ENCODE measurements around the gene ATP11B. TPM values are rescaled to one million over a fixed set of nuclear protein-coding genes. Genes with fewer than 3 reads are reported as not detected.

Gene ATP11B
- total and polyA plus RNA-seq, 10 of the 15 experiments (the other 5 are each of a cell fraction or from before 2014, with no cell fraction given): 10.3 to 66.9 (median 36.7) TPM

- intact Hi-C loops (cut with micrococcal nuclease; ENCODE audit: unreplicated experiment): no loop called here
- H4K20me1 ChIP-seq (ENCODE audit: control insufficient read depth, insufficient read depth): no peaks in the 10 kb centered on the region
- SMC1A ChIA-PET (ENCODE audit: uncharacterized antibody, unreplicated experiment): interaction anchor here (1.1 to 1.4 kb wide), 2 partner anchors 21 to 69 kb away, joined by 3 to 4 read pairs; no protein-coding TSS in a partner anchor
- no peaks in the 10 kb centered on the region for H3K9me3 ChIP-seq (replicated peaks; ENCODE audit: control insufficient read depth, insufficient read depth, low read length)
- in situ Hi-C loops (cut with MboI): no loop called here
- DNase-seq (ENCODE audit: low read depth, low spot score) (no peak), ATAC-seq (no peak), FAIRE-seq (no peak)
- H3K27ac ChIP-seq (ENCODE audit: control insufficient read depth, insufficient read depth): no peak overlapping the region
- H3K4me2 ChIP-seq (ENCODE audit: control insufficient read depth, insufficient read depth): no peak overlapping the region
- no peak overlapping the region for H3K9ac ChIP-seq (ENCODE audit: control insufficient read depth, insufficient read depth, low read length)
- H2AFZ ChIP-seq (ENCODE audit: control insufficient read depth, low read depth, low read length): no peak overlapping the region
- H3K4me1 ChIP-seq (ENCODE audit: control insufficient read depth, insufficient read depth, low read length): peaks cover 23% of the 10 kb centered on the region
- POLR2A ChIA-PET: interaction anchor here (0.7 kb wide), 1 partner anchor 39 kb away, joined by 5 read pairs; no protein-coding TSS in a partner anchor
- RAD21 ChIA-PET (ENCODE audit: unreplicated experiment): no interaction called here
- CTCF ChIA-PET: no interaction called here
- no peak overlapping the region for H3K4me3 ChIP-seq
- BruUV-seq (replicated peaks): no TSS peak
- no peaks in the 10 kb centered on the region for H3K36me3 ChIP-seq (ENCODE audit: control insufficient read depth in 2 of 2, insufficient read depth in 2 of 2, low read length in 1 of 2)
- no peaks in the 10 kb centered on the region for H3K79me2 ChIP-seq (ENCODE audit: control insufficient read depth, insufficient read depth, low read length)
- TF ChIP-seq SREBF1 (IDR thresholded peaks at IDR 0.05; ENCODE audit: low read length) (no peak), POLR2AphosphoS2 (IDR thresholded peaks at IDR 0.05; ENCODE audit: low read depth, low read length) (no peak), RAD51 (IDR thresholded peaks at IDR 0.05) (no peak), ZBED1 (IDR thresholded peaks at IDR 0.05; ENCODE audit: borderline replicate concordance) (no peak), HCFC1 (IDR thresholded peaks at IDR 0.05; ENCODE audit: low read length) (no peak), MYC (IDR thresholded peaks at IDR 0.05; ENCODE audit: insufficient read depth, insufficient read length, insufficient replicate concordance, low read length, severe bottlenecking) (no peak), SUPT20H (IDR thresholded peaks at IDR 0.05; ENCODE audit: borderline replicate concordance, control insufficient read depth, low read depth, low read length) (no peak), HSF1 (IDR thresholded peaks at IDR 0.05; ENCODE audit: low read depth, low read length) (no peak), MTA2 (IDR thresholded peaks at IDR 0.05; ENCODE audit: low read depth) (no peak), NFXL1 (IDR thresholded peaks at IDR 0.05; ENCODE audit: borderline replicate concordance) (no peak), CHD1 (IDR thresholded peaks at IDR 0.05; ENCODE audit: low read depth, low read length) (no peak)
- TF ChIP-seq, protein P1, sequence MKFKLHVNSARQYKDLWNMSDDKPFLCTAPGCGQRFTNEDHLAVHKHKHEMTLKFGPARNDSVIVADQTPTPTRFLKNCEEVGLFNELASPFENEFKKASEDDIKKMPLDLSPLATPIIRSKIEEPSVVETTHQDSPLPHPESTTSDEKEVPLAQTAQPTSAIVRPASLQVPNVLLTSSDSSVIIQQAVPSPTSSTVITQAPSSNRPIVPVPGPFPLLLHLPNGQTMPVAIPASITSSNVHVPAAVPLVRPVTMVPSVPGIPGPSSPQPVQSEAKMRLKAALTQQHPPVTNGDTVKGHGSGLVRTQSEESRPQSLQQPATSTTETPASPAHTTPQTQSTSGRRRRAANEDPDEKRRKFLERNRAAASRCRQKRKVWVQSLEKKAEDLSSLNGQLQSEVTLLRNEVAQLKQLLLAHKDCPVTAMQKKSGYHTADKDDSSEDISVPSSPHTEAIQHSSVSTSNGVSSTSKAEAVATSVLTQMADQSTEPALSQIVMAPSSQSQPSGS (IDR thresholded peaks at IDR 0.05; ENCODE audit: low read length): no peak
- no peaks in the 10 kb centered on the region; a peak in 1 of 4 replicates for H3K27me3 ChIP-seq (replicated peaks in 1 of 2; ENCODE audit: control insufficient read depth in 2 of 2, insufficient read depth in 2 of 2, low read length in 1 of 2)
These were observed 7.5 kb upstream of the ATP11B start for GRCh38 chr3:182785756-182786155.
